ENCODE results near the gene DOC2B. TPM values are rescaled to one million over a fixed set of nuclear protein-coding genes. Genes with fewer than 3 reads are reported as not detected.

DOC2B gene
- total and polyA plus RNA-seq, 2 of the 13 experiments (the other 11 are each of a cell fraction or from before 2014, with no cell fraction given), result 0.09 to 0.22 TPM

- intact Hi-C loops (cut with micrococcal nuclease; ENCODE audit: unreplicated experiment) (no loop called here), in situ Hi-C loops (cut with HindIII; ENCODE audit: extremely low pct_ligation_motif_present, low pct_unique_long_range_greater_than_20kb) (no loop called here)
- no peak for DNase-seq (ENCODE audit: low spot score)
- Histone ChIP-seq H3K79me2 (ENCODE audit: insufficient read depth, low read length) (no peaks in the 10 kb centered on the region), H3K9ac (ENCODE audit: insufficient read depth, low read depth, low read length) (no peak overlapping the region), H3K9me3 (ENCODE audit: low read length) (no peaks in the 10 kb centered on the region), H2AFZ (ENCODE audit: low read length) (no peak overlapping the region), H3K4me2 (ENCODE audit: low read depth, low read length) (no peak overlapping the region), H3K27me3 (ENCODE audit: control insufficient read depth in 1 of 2, insufficient read depth in 2 of 2, low read length in 2 of 2) (peaks cover 8 to 45% of the 10 kb centered on the region in 2 experiments), H3K4me1 (ENCODE audit: insufficient read depth, low read length) (no peaks in the 10 kb centered on the region), H3K36me3 (replicated peaks in 1 of 2; ENCODE audit: control insufficient read depth in 1 of 2, insufficient read depth in 2 of 2, low read length in 2 of 2) (no peaks in the 10 kb centered on the region), H3K27ac (ENCODE audit: extremely low read length, insufficient read depth, low read length) (no peak overlapping the region), H4K20me1 (ENCODE audit: insufficient read depth, low read length) (no peaks in the 10 kb centered on the region), H3K4me3 (replicated peaks in 1 of 3; ENCODE audit: insufficient read depth in 1 of 3, low read depth in 2 of 3, low read length in 3 of 3) (no peak overlapping the region)
- no peak for TF ChIP-seq ETS1 (CRISPR knock-in tag; IDR thresholded peaks at IDR 0.05)
- no peak for TF ChIP-seq BRCA1 (CRISPR knock-in tag; IDR thresholded peaks at IDR 0.05)
- no peak for TF ChIP-seq SKIL (CRISPR knock-in tag; IDR thresholded peaks at IDR 0.05; ENCODE audit: borderline replicate concordance)
- TF ChIP-seq, protein P1, sequence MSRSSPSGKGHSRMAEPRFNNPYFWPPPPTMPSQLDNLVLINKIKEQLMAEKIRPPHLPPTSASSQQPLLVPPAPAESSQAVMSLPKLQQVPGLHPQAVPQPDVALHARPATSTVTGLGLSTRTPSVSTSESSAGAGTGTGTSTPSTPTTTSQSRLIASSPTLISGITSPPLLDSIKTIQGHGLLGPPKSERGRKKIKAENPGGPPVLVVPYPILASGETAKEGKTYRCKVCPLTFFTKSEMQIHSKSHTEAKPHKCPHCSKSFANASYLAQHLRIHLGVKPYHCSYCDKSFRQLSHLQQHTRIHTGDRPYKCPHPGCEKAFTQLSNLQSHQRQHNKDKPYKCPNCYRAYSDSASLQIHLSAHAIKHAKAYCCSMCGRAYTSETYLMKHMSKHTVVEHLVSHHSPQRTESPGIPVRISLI (CRISPR knock-in tag; IDR thresholded peaks at IDR 0.05; ENCODE audit: borderline replicate concordance), result no peak
- no peak for TF ChIP-seq ZNF546 (CRISPR knock-in tag; conservative IDR thresholded peaks at IDR 0.05)
- TF ChIP-seq NFE2 (CRISPR knock-in tag; IDR thresholded peaks at IDR 0.05), result no peak
- no peak for TF ChIP-seq MAFF (IDR thresholded peaks at IDR 0.05; ENCODE audit: low read depth, low read length)
- TF ChIP-seq NCOR1 (IDR thresholded peaks at IDR 0.05; ENCODE audit: borderline replicate concordance, low read length), result no peak
- no peak for TF ChIP-seq PREB (CRISPR knock-in tag; IDR thresholded peaks at IDR 0.05)
- TF ChIP-seq ZNF24 (IDR thresholded peaks at IDR 0.05), result no peak
- no peak for TF ChIP-seq KDM5A (IDR thresholded peaks at IDR 0.05; ENCODE audit: borderline replicate concordance, low read length)
- TF ChIP-seq, protein P2, sequence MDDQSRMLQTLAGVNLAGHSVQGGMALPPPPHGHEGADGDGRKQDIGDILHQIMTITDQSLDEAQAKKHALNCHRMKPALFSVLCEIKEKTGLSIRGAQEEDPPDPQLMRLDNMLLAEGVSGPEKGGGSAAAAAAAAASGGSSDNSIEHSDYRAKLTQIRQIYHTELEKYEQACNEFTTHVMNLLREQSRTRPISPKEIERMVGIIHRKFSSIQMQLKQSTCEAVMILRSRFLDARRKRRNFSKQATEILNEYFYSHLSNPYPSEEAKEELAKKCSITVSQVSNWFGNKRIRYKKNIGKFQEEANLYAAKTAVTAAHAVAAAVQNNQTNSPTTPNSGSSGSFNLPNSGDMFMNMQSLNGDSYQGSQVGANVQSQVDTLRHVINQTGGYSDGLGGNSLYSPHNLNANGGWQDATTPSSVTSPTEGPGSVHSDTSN (CRISPR knock-in tag; IDR thresholded peaks at IDR 0.05; ENCODE audit: borderline replicate concordance), result no peak
- TF ChIP-seq ZNF143 (CRISPR knock-in tag; IDR thresholded peaks at IDR 0.05), result no peak
- TF ChIP-seq GZF1 (CRISPR knock-in tag; IDR thresholded peaks at IDR 0.05), result no peak
- TF ChIP-seq ZNF629 (CRISPR knock-in tag; conservative IDR thresholded peaks at IDR 0.05), result no peak
- no peak for TF ChIP-seq NR2F2 (IDR thresholded peaks at IDR 0.05; ENCODE audit: borderline replicate concordance, low read depth)
- TF ChIP-seq ZNF879 (CRISPR knock-in tag; IDR thresholded peaks at IDR 0.05), result no peak
- TF ChIP-seq HOXA3 (CRISPR knock-in tag; IDR thresholded peaks at IDR 0.05), result no peak
- CTCF ChIA-PET (ENCODE audit: low intra/inter-chr PET ratio, low total read pairs), result no interaction called here
- ATAC-seq, result no peak
- 19% methylated on average over 6 of the region's 13 CpGs for whole genome bisulfite sequencing (ENCODE audit: low lambda C conversion rate)
- no TSS peak for BruUV-seq (replicated peaks)
- POLR2A ChIA-PET, result no interaction called here
- no peak for FAIRE-seq
Observed at GRCh38 chr17:160336-160735, 21.1 kb downstream of the DOC2B start.

Data from HepG2 (cell line).